GM21381 (cell line): ENCODE measurements around the gene METTL5.

ENCODE experiments used
- ATAC-seq: cut with Tn5 transposase; IDR thresholded peaks from one replicate; pipeline ENCODE4 v1.9.1; 2021; ENCODE audit warnings: mild to moderate bottlenecking, moderate library complexity; ENCODE audit not compliant: unreplicated experiment

The METTL5 gene

GRCh38 chr2:169782513-169782912 lies 42.2 kb downstream of the METTL5 start:
- no peak for ATAC-seq

GRCh38 chr2:169781249-169782013 lies 43.3 kb downstream of the METTL5 start:
- no peak for ATAC-seq

- no peak for ATAC-seq
Observed at GRCh38 chr2:169778446-169778845, 46.3 kb downstream of the METTL5 start.

GRCh38 chr2:169776252-169776761 lies 48.4 kb downstream of the METTL5 start:
- ATAC-seq: no peak

- no peak for ATAC-seq
Observed at GRCh38 chr2:169775765-169776164, 48.9 kb downstream of the METTL5 start.

- no peak for ATAC-seq
Observed at GRCh38 chr2:169775354-169775753, 49.4 kb downstream of the METTL5 start.

- ATAC-seq: no peak
Observed at GRCh38 chr2:169772651-169773050, 52.1 kb downstream of the METTL5 start.

GRCh38 chr2:169771612-169772011 lies 53.1 kb downstream of the METTL5 start:
- no peak for ATAC-seq

- no peak for ATAC-seq
Observed at GRCh38 chr2:169771021-169771420, 53.7 kb downstream of the METTL5 start.

- ATAC-seq: no peak
Observed at GRCh38 chr2:169768262-169768995, 56.3 kb downstream of the METTL5 start.

- ATAC-seq: no peak
Observed at GRCh38 chr2:169767243-169767888, 57.3 kb downstream of the METTL5 start.

- ATAC-seq: no peak
Observed at GRCh38 chr2:169765523-169765922, 59.2 kb downstream of the METTL5 start.

- ATAC-seq: peak; percentile 5
Observed at GRCh38 chr2:169761970-169762292, 62.8 kb downstream of the METTL5 start.
